ENCODE results near the gene CIDEC. TPM values are rescaled to one million over a fixed set of nuclear protein-coding genes. Genes with fewer than 3 reads are reported as not detected.

The CIDEC gene
- total RNA-seq, 1 donor from 2014 or later, result 0.36 TPM

DNA sequence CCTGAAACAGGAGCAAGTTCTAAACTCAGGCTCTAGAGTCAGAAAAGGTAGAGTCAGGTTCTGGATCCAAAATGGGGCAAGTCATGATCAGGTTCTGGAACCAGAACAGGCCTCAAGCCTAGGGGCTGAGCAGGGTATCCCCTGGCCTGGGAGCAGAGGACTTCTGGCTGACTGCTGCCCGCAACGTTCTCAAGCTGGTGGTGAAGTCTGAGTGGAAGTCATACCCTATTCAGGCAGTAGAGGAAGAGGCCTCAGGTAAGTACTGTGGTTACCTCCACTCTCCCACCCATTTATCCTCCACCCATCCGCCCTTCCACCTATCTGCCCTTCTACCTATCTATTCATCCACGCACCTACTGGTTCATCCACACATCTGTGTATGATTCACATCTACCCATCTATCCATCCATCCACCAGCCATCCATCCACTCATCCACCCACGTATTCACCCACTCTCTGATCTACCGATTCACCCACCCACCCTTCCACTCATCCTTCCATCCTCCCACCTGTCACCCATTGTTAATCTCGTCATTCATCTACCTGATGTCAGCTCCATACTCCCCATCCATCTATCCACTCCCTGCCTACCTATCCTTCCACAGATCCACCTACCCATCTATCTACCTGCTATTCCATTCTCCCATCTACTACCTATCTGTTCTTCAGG lies 61.3 kb downstream of the CIDEC start:
- intact Hi-C loops (cut with micrococcal nuclease), result no loop called here
- no peak overlapping the region for H3K4me3 ChIP-seq
- DNase-seq, result no peak
- no peaks in the 10 kb centered on the region for H3K9me3 ChIP-seq (replicated peaks)
- H3K4me1 ChIP-seq, result no peaks in the 10 kb centered on the region
- peaks cover 9% of the 10 kb centered on the region for H3K36me3 ChIP-seq
- TF ChIP-seq, protein P1, sequence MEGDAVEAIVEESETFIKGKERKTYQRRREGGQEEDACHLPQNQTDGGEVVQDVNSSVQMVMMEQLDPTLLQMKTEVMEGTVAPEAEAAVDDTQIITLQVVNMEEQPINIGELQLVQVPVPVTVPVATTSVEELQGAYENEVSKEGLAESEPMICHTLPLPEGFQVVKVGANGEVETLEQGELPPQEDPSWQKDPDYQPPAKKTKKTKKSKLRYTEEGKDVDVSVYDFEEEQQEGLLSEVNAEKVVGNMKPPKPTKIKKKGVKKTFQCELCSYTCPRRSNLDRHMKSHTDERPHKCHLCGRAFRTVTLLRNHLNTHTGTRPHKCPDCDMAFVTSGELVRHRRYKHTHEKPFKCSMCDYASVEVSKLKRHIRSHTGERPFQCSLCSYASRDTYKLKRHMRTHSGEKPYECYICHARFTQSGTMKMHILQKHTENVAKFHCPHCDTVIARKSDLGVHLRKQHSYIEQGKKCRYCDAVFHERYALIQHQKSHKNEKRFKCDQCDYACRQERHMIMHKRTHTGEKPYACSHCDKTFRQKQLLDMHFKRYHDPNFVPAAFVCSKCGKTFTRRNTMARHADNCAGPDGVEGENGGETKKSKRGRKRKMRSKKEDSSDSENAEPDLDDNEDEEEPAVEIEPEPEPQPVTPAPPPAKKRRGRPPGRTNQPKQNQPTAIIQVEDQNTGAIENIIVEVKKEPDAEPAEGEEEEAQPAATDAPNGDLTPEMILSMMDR (IDR thresholded peaks at IDR 0.05; ENCODE audit: borderline replicate concordance), result no peak
- no peak overlapping the region for H3K27ac ChIP-seq (replicated peaks)
- no peaks in the 10 kb centered on the region for H3K27me3 ChIP-seq (ENCODE audit: low read depth)

DNA sequence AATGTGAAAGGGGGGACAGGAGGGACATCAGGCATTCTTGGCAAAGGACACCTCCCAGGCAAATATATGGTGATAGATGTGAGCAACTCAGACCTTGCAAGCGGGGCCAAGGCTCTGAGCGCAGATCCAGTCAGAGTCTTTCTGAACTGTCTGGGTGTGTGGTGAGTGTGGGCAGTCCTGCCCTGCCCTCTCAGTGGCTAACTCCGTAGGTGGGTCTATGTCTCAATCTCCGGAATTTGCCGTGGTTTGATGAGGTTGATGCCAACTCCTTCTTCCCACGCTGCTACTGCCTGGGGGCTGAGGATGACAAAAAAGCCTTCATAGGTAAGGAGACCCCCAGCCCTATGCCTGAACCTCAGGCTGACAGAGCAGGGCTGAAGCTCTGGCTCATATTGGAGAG lies 62.6 kb downstream of the CIDEC start:
- Histone ChIP-seq H3K27me3 (ENCODE audit: low read depth) (no peaks in the 10 kb centered on the region), H3K36me3 (peaks cover 17% of the 10 kb centered on the region), H3K4me3 (no peak overlapping the region), H3K4me1 (no peaks in the 10 kb centered on the region), H3K27ac (replicated peaks) (no peak overlapping the region), H3K9me3 (replicated peaks) (no peaks in the 10 kb centered on the region)
- no peak for DNase-seq
- TF ChIP-seq, protein P1 (IDR thresholded peaks at IDR 0.05; ENCODE audit: borderline replicate concordance), result no peak
- intact Hi-C loops (cut with micrococcal nuclease), result no loop called here

Other genes starting within 250 kb of the CIDEC start
- 42.3 TPM for gene MTMR14, start 230.7 kb downstream of the CIDEC start, total RNA-seq
- gene CPNE9, start 176.4 kb downstream of the CIDEC start, total RNA-seq, result 0.16 TPM
- gene BRPF1, start 148.5 kb downstream of the CIDEC start, total RNA-seq, result 9.4 TPM
- gene OGG1, start 130.3 kb downstream of the CIDEC start, total RNA-seq, result 9.2 TPM
- gene CAMK1, start 110.3 kb downstream of the CIDEC start, total RNA-seq, result 12.3 TPM
- 45.3 TPM for gene TADA3, start 87.8 kb downstream of the CIDEC start, total RNA-seq
- 52.9 TPM for gene ARPC4, start 87.2 kb downstream of the CIDEC start, total RNA-seq
- gene TTLL3, start 70.0 kb downstream of the CIDEC start, total RNA-seq, result 10.2 TPM
- 35.7 TPM for gene RPUSD3, start 36.2 kb downstream of the CIDEC start, total RNA-seq
- gene JAGN1, start 10.4 kb upstream of the CIDEC start, total RNA-seq, result 17.5 TPM
- gene IL17RE, start 22.6 kb upstream of the CIDEC start, total RNA-seq, result 0.58 TPM
- gene IL17RC, start 36.8 kb upstream of the CIDEC start, total RNA-seq, result 35.0 TPM
- 72.3 TPM for gene CRELD1, start 53.6 kb upstream of the CIDEC start, total RNA-seq
- gene PRRT3, start 72.2 kb upstream of the CIDEC start, total RNA-seq, result 0.47 TPM
- gene EMC3, start 106.6 kb upstream of the CIDEC start, total RNA-seq, result 84.7 TPM
- gene FANCD2, start 146.2 kb upstream of the CIDEC start, total RNA-seq, result 0.77 TPM
- not detected for gene FANCD2OS, start 228.0 kb upstream of the CIDEC start, total RNA-seq
- 99.0 TPM for gene BRK1, start 235.4 kb upstream of the CIDEC start, total RNA-seq

Data from left ventricle myocardium inferior (tissue), 1 donor.